ENCODE results near the gene MYL6B. TPM values are rescaled to one million over a fixed set of nuclear protein-coding genes. Genes with fewer than 3 reads are reported as not detected.
A peak's percentile ranks its signal among the peaks of the same experiment; 100 is the strongest.

MYL6B gene
- total and polyA plus RNA-seq, 2 donors (not counting 1 experiment from before 2014, with no cell fraction given): 71.7 to 87.7 TPM

DNA sequence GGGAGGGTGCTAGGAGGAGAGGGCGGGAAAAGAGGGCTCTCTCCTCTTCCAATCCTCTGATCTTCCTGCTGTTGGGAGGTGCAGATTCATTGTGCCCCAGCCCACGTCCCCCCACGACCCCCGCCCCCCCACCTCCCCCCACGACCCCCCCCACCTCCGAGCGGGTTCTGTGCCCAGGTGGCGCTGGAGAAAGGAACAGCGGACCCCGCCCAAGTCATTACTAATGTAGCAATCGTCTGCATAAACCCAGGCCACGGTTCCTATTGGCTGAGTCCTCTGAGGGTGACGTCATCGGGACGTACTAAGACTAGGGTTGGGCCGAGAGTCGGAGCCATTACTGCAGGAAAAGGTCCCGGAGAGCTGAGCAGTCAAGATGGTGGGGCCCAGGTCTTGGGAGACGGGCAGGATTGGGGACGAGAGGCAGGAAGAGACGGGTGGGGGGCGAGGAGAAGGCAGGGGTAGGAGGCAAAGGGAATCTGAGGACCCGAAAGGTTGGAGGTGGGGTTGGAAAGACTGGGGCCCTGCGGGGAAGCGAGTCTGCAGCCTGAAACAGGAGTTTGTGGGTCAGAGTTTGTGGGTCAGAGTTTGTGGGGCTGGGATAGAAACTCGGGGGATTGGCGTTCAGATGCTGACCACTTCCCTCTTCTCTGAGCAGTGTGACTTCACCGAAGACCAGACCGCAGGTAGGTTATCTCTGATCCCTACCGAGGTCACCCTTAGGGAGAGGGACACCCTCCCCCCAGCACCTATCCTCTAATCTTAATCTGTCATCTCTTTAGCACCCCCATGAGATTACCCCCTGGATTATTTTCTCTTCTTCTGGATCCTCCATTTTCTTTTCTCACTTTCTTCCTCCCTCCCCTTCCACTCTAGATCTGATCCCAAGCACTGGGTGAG, 5.9 kb downstream of the MYL6B start, which contains the start of gene MYL6:
MYL6 (plus strand) TSS at position 331 of the 897 bp plus-strand sequence; CDS start at position 374, 43 bp downstream.
- peak within 1 kb of the TSS; percentile 90 for H3K4me2 ChIP-seq (ENCODE audit: extremely low read depth, insufficient read depth, low read length)
- H3K27ac ChIP-seq (ENCODE audit: insufficient read depth, low read length): peak within 1 kb of the TSS; percentile 95
- peak; percentile 97 to 99 for DNase-seq (ENCODE audit: low read depth in 2 of 2)
- H2AFZ ChIP-seq (ENCODE audit: low read length): peak within 1 kb of the TSS; percentile 64
- H3K36me3 ChIP-seq (ENCODE audit: control insufficient read depth, insufficient read depth, low read length): peaks cover 25% of the 10 kb centered on the region
- H3K79me2 ChIP-seq (ENCODE audit: control insufficient read depth, insufficient read depth, low read length): peaks cover 39% of the 10 kb centered on the region
- H3K9me3 ChIP-seq (ENCODE audit: control insufficient read depth, insufficient read depth, low read depth, low read length): no peaks in the 10 kb centered on the region
- TF ChIP-seq, protein P1, sequence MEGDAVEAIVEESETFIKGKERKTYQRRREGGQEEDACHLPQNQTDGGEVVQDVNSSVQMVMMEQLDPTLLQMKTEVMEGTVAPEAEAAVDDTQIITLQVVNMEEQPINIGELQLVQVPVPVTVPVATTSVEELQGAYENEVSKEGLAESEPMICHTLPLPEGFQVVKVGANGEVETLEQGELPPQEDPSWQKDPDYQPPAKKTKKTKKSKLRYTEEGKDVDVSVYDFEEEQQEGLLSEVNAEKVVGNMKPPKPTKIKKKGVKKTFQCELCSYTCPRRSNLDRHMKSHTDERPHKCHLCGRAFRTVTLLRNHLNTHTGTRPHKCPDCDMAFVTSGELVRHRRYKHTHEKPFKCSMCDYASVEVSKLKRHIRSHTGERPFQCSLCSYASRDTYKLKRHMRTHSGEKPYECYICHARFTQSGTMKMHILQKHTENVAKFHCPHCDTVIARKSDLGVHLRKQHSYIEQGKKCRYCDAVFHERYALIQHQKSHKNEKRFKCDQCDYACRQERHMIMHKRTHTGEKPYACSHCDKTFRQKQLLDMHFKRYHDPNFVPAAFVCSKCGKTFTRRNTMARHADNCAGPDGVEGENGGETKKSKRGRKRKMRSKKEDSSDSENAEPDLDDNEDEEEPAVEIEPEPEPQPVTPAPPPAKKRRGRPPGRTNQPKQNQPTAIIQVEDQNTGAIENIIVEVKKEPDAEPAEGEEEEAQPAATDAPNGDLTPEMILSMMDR (conservative IDR thresholded peaks at IDR 0.05 in 1 of 2, IDR thresholded peaks at IDR 0.05 in 1 of 2; ENCODE audit: low read depth in 1 of 2, low read length in 2 of 2): no peak
- no peak for TF ChIP-seq EZH2 (IDR thresholded peaks at IDR 0.05; ENCODE audit: low read length, missing control alignments)
- H3K4me1 ChIP-seq (ENCODE audit: control insufficient read depth, extremely low read depth, insufficient read depth, low read length): peaks cover 15% of the 10 kb centered on the region
- no peaks in the 10 kb centered on the region for H3K27me3 ChIP-seq (ENCODE audit: control insufficient read depth, insufficient read depth, low read length)
- peak within 1 kb of the TSS; percentile 53 to 97 (median 74) for H3K4me3 ChIP-seq (replicated peaks in 1 of 4; ENCODE audit: control extremely low read depth in 1 of 4, insufficient read depth in 1 of 4, low read depth in 3 of 4, low read length in 4 of 4)
- H4K20me1 ChIP-seq (ENCODE audit: control insufficient read depth, extremely low read depth, insufficient read depth, low read length): peaks cover 1% of the 10 kb centered on the region
- peak within 1 kb of the TSS; percentile 88 for H3K9ac ChIP-seq (ENCODE audit: insufficient read depth, low read length)

DNA sequence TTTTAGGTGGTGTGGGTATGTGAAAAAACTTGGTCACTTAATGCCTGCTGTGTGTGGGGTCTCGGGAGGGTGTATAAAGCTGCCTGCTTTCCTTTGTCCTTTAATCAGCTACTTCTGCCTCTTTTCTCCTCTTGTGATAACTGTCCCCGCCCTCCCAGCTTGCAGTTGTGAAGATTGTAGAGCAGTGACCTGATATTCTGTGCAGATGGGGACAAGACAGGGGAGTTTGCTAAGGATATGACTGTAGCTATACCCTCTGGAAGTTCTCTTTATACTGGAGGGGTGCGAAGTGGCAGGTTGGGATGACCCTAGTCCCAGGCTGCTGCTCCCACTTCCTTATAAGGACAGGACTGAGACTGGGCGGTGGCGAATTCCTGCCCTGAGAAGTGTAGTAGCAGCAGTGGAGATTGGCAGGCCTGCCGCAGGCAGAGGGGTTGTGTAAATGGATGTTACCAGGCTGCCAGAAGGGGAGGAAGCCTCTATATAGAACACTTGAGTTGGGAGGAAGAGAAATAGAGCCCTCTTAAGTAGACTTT, 6.6 kb downstream of the MYL6B start:
- Histone ChIP-seq H3K27me3 (ENCODE audit: control insufficient read depth, insufficient read depth, low read length) (no peaks in the 10 kb centered on the region), H3K4me2 (ENCODE audit: extremely low read depth, insufficient read depth, low read length) (peak overlapping the region; percentile 90), H2AFZ (ENCODE audit: low read length) (no peak overlapping the region), H3K4me1 (ENCODE audit: control insufficient read depth, extremely low read depth, insufficient read depth, low read length) (peaks cover 14% of the 10 kb centered on the region), H3K36me3 (ENCODE audit: control insufficient read depth, insufficient read depth, low read length) (peaks cover 28% of the 10 kb centered on the region), H3K27ac (ENCODE audit: insufficient read depth, low read length) (peak overlapping the region; percentile 95), H3K9ac (ENCODE audit: insufficient read depth, low read length) (peak overlapping the region; percentile 88), H4K20me1 (ENCODE audit: control insufficient read depth, extremely low read depth, insufficient read depth, low read length) (peaks cover 1% of the 10 kb centered on the region), H3K9me3 (ENCODE audit: control insufficient read depth, insufficient read depth, low read depth, low read length) (no peaks in the 10 kb centered on the region), H3K4me3 (replicated peaks in 1 of 4; ENCODE audit: control extremely low read depth in 1 of 4, insufficient read depth in 1 of 4, low read depth in 3 of 4, low read length in 4 of 4) (peak overlapping the region; percentile 53 to 97 (median 74)), H3K79me2 (ENCODE audit: control insufficient read depth, insufficient read depth, low read length) (peaks cover 39% of the 10 kb centered on the region)
- TF ChIP-seq EZH2 (IDR thresholded peaks at IDR 0.05; ENCODE audit: low read length, missing control alignments): no peak
- TF ChIP-seq, protein P1 (conservative IDR thresholded peaks at IDR 0.05 in 1 of 2, IDR thresholded peaks at IDR 0.05 in 1 of 2; ENCODE audit: low read depth in 1 of 2, low read length in 2 of 2): no peak
- peak; percentile 73 to 89 for DNase-seq (ENCODE audit: low read depth in 2 of 2)

DNA sequence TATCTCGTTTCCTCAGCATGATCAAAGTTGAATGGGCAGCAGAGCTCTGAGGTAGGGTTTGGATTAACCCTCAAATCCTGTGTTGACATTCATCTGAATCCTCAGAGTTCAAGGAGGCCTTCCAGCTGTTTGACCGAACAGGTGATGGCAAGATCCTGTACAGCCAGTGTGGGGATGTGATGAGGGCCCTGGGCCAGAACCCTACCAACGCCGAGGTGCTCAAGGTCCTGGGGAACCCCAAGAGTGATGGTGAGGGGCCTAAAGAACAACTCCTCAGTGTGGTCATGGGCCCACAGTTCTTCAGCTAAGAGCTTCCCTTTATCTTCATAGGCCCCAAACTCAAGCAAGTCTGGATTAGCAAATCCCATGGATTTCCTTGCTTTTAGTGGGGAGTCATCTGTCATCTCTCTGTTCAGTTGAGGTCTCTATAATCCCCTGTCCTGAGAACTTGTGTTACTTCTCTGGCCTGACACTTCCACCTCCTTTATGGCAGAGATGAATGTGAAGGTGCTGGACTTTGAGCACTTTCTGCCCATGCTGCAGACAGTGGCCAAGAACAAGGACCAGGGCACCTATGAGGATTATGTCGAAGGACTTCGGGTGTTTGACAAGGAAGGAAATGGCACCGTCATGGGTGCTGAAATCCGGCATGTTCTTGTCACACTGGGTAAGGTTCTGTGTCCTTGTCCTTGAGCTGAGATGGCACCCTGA, 7.2 kb downstream of the MYL6B start:
- peaks cover 28% of the 10 kb centered on the region for H3K36me3 ChIP-seq (ENCODE audit: control insufficient read depth, insufficient read depth, low read length)
- H3K4me3 ChIP-seq (replicated peaks in 1 of 4; ENCODE audit: control extremely low read depth in 1 of 4, insufficient read depth in 1 of 4, low read depth in 3 of 4, low read length in 4 of 4): peak overlapping the region; percentile 53 to 97 (median 74)
- no peaks in the 10 kb centered on the region for H3K9me3 ChIP-seq (ENCODE audit: control insufficient read depth, insufficient read depth, low read depth, low read length)
- DNase-seq (ENCODE audit: low read depth in 2 of 2): no peak
- peak overlapping the region; percentile 88 for H3K9ac ChIP-seq (ENCODE audit: insufficient read depth, low read length)
- H3K4me1 ChIP-seq (ENCODE audit: control insufficient read depth, extremely low read depth, insufficient read depth, low read length): peaks cover 14% of the 10 kb centered on the region
- no peak overlapping the region for H2AFZ ChIP-seq (ENCODE audit: low read length)
- peak overlapping the region; percentile 95 for H3K27ac ChIP-seq (ENCODE audit: insufficient read depth, low read length)
- H4K20me1 ChIP-seq (ENCODE audit: control insufficient read depth, extremely low read depth, insufficient read depth, low read length): peaks cover 1% of the 10 kb centered on the region
- peak overlapping the region; percentile 90 for H3K4me2 ChIP-seq (ENCODE audit: extremely low read depth, insufficient read depth, low read length)
- peaks cover 39% of the 10 kb centered on the region for H3K79me2 ChIP-seq (ENCODE audit: control insufficient read depth, insufficient read depth, low read length)
- TF ChIP-seq, protein P1 (conservative IDR thresholded peaks at IDR 0.05 in 1 of 2, IDR thresholded peaks at IDR 0.05 in 1 of 2; ENCODE audit: low read depth in 1 of 2, low read length in 2 of 2): no peak
- TF ChIP-seq EZH2 (IDR thresholded peaks at IDR 0.05; ENCODE audit: low read length, missing control alignments): no peak
- no peaks in the 10 kb centered on the region for H3K27me3 ChIP-seq (ENCODE audit: control insufficient read depth, insufficient read depth, low read length)

Measured in fibroblast of lung (primary cell).